HG02798 (cell line): ENCODE data around the gene RNF5.
"Not testable (repeated sequence)": the region's sequence is repeated elsewhere in the genome, so short reads cannot be mapped to it uniquely, and the experiment has no call there.

Experiments used
- ATAC-seq: cut with Tn5 transposase; IDR thresholded peaks from one replicate; pipeline ENCODE4 v1.9.1; 2021; ENCODE audit warnings: mild to moderate bottlenecking; ENCODE audit not compliant: unreplicated experiment, poor library complexity

RNF5 gene

DNA sequence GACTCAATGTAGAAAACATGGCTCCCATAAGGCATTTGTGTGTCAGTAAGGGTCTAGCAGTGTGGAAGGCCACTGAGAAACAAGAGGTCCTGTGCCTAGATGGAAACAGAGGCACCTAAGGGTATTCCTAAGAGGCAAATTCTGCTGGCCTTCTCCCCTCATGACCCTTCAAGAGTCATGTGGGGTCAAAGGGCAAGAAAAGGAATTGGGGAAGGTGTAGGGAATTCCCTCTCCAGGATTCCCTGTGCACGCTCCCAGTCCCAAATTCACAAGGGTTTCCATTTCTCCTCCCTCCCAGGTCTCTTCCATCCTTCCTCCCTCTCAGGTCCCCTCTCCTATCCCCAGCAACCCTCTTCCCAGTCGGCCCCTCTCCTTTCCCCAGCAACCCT is 2.9 kb upstream of the RNF5 start:
- no peak for ATAC-seq

DNA sequence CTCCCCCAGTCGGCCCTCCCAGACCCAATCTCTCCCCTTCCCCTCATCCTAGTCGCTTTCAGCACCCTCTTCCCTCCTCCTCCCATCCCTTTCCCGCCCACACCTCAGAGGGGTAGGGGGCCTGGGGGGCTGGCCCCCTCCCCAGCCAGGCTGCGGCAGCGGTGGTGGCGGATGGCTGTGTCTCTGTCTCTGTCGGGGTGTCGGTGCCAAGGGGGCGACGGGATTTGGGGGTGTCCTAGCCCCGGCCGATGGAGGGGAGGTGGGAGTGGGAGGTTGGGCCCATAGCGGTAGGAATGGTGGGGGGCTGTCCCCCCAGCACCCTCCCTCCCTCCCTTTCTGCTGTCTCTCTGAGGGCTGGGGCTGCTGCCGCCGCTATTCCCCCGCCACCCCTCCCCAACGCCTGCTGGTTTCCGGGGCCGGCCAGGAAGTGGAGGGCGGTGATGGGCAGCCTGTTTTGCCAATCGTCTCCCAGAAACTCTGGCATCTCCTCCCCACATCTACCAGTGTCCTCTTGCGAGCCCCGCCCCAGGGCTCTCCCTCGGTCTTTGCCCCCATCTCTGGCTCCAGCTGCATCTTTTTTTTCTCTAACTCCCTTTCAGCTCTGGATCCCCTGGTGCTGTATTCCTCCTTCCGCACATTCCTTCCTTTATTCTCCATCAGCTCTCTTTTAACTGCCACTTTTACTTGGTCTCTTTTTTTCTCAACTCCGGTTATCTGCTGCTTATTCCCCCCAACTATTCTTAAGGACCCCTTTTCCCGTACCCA is 2.3 kb upstream of the RNF5 start, which contains the start of gene AGPAT1:
Gene AGPAT1, minus strand, starts transcription at position 374 of the 765 bp plus-strand sequence. CDS start 4,588 bp downstream, outside the sequence.
- ATAC-seq: peak; percentile 51

DNA sequence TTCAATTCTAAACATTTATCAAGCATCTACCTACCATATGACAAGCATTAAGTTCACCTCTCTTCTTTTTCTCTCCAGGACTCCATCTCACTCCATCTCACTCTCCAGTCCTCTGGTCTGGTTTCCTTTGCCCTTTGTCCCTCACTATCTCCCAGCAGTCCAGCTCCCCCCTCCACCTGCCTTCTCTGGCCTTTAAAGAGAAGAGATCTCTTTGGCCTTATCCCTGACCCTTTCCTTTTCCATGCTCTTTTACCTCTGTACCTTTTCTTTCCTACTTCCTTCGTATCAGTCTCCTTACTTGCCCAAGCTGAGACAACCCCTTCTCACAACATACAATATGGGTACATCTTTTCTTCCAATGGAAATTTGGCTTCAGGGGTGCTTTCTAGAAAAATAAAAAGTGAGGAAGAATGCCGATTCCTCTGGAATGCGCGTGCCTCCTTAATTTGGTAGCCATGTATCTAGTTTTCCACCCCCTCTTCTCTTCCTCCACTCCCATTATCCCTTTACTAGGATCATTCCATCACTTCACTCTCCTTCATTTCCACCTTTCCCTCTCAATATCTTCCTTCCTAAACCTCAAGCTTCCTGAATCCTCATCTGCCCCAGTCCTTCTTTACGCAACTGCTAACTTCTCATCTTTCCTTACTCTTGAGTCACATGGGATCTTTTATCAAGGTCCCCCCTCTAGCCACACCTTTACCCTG is 1.6 kb upstream of the RNF5 start:
- no peak for ATAC-seq

DNA sequence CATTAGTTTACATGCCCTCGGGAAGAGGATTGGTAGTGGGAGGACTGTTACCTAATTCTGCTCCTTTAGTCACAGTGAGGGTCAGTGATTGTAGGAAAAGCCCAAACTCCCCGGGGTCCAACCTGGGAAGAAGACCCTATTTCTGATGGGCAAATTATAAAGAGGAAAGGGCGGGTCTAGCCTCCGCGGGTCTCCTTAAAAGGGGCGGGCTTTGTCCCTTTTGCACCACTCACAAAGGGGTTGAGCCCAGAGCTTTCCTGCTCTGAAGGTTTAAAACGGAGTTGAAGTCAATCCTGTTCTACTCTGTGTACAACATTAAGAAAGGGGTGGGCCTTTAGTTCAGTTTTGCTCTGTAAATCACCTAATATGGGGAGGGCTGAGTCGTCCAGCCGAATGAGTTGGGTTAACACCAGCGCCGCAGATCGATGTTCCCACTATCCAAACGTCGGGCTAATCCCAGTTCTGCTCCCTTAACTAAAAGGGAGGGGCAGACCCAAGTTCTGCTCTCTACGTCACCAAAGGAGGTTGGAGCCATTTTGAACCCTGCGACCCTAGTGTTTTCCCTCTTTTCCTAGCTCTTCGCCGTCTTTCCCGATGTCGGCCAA is 920 bp upstream of the RNF5 start:
- ATAC-seq: no peak

DNA sequence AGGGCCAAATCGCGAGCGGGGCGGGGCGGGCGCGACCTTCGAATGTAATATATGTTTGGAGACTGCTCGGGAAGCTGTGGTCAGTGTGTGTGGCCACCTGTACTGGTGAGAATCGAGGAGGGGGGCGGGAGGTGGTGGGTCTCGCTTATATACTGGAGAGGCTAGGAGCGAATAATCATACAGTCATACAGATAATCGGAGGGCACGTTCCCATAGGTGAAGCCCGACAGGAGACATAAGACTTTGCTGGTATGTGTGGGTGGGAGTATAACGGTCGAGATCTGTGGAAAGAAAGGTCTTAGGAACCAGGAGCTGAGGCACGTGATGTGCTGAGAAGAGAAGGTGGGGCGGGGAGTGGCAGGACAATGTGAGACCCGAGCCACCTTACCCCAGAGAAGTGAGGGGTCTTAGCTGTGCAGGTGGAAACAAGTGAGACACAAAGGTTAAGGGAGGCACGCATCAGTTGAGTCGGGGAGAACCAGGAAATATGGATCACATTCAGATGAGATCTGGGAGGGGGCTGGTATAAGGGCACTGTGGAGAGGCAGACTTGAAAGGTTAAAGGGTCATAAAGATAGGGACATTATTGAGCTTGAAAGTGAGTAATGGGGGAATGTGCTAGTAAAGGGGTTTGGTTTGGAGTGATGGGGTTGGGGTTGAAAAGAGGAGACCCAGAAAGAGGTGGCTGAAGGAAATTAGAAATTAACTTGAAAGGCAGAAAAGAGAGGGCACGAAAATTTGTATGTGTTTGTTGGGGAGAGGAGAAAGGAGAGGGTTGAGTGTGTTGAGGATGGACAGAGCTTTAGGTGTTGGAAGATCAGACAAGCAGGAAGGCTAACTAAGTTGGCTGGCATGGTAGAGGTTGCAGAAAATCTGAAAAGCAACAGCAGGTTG is 589 bp downstream of the RNF5 start:
- ATAC-seq: no peak

DNA sequence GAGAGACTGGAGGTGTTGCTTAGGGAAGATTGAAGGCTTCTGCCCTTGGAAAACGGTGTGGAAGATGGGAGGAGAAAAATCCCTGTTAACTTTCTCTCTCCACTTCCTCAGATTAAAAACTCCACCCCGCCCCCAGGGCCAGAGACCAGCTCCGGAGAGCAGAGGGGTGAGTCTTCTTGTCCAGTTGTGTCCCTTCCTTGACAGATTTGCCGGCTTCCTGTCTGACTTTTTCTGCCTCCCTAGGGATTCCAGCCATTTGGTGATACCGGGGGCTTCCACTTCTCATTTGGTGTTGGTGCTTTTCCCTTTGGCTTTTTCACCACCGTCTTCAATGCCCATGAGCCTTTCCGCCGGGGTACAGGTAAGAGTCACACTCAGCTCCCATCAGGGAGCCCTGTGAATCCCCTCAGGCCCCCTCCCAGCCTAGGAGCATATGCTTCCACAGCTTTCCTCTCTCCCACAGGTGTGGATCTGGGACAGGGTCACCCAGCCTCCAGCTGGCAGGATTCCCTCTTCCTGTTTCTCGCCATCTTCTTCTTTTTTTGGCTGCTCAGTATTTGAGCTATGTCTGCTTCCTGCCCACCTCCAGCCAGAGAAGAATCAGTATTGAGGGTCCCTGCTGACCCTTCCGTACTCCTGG is 1.7 kb downstream of the RNF5 start:
- ATAC-seq: no peak

DNA sequence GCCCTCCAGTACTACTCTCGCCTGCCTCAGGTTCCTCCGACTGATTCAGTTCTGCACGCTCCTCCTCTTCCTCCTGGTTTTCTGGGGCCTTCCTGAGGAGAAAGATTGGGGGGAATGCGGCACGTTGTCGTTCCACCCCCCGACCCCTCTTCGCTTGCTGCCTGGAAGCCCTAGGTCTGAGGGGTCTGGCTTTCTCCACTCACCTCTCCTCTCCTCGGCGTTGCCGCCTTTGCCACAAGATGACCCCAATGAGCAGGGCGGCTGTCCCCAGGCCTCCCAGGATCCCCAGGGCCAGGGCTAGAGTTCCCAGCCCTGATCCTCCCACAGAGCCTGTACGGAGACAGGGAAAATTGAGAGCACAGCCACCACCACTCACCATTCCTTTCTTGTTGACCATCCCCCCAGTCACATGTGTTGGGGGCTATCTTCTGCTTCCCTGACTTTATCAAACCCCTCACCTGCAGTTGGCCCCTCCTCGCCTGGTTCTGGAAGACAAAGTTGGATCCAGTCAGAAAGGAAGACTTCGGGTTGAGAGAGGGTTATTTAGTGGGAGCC is 3.0 kb downstream of the RNF5 start:
- no peak for ATAC-seq

DNA sequence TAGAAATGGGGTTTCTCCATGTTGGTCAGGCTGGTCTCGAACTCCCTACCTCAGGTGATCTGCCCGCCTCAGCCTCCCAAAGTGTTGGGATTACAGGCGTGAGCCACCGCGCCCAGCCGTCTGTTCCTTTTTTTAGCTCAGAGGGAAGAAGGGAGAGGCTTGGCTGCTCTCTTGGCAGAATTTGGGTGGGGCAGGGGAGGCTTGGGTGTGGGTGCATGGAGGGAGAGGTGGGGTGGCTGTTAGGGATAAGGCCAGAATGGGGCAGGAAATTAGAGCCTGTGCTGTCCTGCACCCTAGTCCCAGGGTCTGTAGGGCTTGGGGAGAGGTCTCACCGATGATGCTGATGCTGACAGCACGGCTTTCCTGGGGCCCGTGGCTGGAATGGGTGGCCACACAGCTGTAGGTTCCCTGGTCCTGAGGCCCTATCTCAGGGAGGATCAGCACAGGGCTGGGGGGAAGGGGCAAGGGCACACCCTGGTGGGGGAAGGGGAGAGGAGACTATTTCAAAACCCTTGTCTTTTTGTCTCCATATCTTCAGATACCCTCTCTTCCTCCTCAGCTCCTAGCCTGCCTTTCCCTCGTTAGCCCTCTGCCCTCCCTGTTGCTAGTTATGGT is 3.8 kb downstream of the RNF5 start:
- no peak for ATAC-seq

DNA sequence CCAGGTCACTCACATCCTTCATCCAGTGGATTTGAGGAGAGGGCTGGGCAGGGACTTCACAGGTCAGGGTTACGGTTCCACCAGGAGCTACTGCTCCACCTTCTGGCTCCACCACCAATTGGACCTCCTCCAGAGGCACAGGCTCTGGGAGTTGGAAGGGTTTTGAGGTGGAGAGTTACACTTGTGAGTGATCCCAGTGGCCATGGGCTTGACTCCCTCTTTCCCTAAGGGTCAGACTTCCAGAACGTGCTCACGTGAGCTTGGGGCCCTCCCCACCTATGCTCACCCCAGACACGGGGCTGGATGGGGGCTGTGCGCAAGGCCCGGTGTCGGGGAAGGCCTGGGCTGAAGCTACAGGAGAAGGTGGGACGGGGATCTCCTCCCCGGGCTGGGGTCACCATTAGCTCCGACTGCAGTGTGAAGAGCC is 4.4 kb downstream of the RNF5 start:
- ATAC-seq: no peak

DNA sequence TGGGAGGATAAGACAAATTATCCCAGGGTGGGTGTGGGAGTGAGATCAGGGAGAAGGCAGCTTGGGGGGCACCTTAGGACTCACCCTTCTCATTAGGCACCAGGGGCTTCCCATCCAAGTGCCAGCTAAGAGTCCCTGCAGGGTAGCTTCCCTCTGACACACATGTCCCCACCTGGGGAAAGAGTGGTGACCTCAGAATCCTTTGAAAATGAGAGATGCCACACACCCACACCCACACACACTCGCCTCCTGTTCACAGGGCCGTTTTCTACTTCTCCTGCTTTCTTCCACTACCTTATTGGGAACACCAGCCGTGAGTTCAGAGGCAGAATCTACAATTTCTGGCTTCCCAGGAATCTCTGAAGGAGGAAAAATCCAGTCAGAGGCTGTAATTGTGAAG is 4.8 kb downstream of the RNF5 start:
- ATAC-seq: no peak

DNA sequence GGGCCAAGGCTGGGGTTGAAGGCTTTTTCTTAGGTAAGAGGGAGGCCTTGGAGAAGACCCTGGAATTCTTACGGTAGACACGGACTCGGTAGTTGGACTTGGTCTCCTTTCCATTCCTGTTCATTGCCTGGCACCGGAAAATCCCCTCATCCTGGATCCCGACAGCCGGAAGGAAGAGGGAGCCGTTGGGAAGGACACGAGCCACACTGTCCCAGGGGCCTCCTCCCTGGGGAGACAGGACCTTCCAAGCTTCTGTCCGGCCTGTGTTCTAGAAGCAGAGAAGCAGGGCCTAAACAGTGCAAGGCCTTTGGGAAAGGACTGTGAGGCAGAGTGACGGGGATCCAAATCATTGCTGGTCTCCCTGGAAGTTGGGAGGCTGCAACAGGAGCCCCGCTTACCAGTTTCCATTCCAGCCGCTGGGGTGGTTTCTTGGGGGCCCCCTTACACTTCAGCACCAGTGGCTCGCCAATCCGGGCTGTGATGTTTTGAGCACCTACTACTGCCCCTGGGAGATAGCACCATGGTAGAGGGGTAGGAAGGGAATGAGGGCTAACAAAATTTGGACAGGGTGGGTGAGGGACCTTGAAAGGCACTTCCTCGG is 5.4 kb downstream of the RNF5 start:
- no peak for ATAC-seq

DNA sequence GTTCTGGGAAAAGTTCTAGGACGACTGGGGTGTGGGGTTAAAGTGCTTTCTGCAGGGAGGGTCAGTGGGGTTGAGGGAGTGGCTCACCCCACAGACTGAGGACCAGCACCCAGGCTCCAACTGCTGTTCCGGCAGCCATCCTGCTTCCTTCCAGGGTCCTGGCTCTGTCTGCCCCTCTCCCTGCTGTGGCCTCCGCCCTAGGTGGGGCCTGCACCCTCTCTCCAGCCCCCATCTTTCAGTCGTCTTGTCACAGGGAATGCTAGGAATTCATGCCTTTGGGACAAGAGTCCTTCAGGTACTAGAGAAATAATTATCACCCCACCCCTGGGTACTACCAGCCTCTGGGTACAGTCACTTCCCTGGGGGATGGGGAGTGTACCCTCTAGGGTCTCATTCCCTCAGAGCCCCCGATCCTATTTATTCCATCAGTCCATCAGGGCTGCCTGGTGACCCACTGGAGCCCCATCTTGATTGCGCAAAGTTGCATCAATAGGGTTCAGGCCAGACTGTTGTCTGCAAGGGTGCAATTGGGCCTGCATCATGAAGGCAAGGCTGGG is 6.0 kb downstream of the RNF5 start, which contains the start of gene AGER:
Gene AGER, minus strand, starts transcription at position 170 of the 557 bp plus-strand sequence. Its CDS starts 31 bp downstream, at position 139.
- ATAC-seq: no peak

DNA sequence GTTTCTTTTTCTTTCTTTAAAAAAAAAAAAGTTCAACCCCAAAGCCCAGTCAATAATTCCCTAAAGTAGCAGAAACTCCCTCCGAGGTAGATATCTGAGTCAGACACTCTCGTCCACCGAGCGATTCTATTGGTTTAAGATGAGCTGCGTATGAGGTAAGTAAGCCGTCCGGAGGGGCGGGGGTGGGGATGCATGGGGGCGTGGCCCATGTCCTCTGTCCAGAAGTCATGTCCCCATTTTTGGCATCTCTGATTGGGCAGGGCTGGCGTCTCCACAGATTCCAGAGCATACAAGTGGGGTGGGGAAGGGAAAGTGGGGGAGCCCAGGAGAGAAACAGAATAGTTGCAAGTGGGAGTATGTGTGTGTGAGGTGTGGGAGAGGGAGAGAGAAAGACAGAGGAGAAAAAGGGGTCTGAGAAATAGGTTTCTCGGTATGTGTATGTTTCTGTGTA is 7.5 kb downstream of the RNF5 start:
- peak; percentile 26 for ATAC-seq

DNA sequence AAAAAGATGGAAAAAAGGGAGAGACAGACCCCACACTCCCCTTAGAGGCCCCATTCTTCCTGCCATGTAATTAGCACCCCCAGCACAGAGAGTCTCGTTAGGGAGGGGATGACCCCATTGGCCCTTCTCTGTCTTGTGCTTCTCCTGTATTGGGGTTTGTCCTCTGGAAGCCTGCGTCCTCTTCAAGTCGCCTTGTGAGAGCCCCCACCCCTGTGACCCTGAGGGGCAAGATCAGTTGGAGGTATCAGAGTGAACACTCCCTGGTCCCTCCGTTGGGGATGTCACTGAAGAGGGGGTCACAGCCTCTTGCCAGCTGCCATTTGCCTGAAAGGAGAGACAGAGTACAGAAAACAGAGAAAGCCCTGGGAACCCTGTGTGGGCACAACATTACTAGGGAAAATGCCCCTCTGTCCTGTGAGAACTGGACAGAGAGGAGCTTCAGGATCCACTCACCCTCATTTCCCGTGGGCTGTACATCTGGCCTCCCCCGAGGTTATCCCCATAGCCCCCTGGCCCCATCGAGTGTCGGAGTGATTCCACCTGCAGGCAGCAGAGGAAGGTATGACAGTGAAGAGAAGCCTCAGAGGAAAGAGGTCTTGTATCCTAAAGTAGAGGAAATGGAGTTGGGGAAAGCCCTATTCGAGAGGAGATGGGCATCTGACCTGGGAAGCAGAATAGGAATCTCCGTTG is 8.1 kb downstream of the RNF5 start:
- not testable (repeated sequence) for ATAC-seq

DNA sequence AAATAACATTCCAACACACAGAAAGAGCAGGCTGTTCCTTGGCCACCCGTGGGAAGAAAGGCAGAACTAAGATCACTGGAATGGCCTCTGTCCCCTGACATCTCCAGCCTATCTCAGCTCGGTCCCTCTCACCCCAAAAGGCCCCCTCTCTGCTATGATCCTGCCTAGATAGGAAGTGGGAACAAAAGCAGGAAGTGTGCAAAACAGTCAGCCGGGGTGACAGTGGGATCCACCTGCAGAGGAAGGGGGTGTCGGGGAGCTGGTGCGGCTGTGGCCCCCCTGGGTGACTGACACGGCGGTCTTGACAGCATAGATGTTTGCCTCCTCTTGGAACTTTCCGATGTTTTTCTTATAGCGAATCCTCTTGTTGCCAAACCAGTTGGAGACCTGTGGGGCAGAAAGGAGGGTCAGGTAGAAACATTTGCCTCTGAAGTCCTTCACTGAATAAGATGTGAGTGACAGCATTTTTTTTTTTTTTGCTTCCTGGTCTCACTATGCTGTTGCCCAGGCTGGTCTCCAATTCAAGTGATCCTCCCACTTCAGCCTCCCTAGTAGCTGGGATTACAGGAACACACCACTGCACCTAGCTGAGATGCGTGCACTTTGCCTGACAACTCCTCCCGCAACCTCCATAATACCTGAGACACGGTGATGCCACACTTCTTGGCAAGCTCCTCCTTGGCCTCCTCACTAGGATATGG is 9.0 kb downstream of the RNF5 start:
- no peak for ATAC-seq

DNA sequence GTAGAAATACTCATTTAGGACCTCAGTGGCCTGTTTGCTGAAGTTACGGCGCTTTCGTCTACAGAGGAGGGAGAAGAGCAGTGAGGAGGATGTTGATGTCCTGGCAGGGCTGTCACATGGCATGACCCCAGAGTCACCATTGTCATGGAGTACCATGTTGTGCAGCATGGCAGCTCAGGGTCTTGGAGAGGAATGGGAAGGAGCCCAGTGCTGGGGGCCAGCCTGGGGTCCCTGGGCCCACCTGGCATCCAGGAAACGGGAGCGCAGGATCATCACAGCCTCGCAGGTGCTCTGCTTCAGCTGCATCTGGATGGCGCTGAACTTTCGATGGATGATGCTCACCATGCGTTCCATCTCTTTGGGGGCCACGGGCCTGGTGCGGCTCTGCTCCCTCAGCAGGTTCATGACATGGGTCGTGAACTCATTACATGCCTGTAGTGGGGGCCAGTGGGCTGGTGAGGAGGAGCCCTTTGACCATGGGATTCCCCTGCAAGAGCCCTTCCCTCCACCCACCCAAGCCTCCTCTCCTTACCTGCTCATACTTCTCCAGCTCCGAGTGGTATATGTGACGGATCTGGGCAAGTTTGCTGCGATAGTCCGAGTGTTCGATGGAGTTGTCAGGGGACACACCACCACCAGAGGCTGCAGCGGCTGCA is 9.6 kb downstream of the RNF5 start:
- not testable (repeated sequence) for ATAC-seq
